K562 (cell line): ENCODE results near the gene SNX30. TPM values are rescaled to one million over a fixed set of nuclear protein-coding genes. Genes with fewer than 3 reads are reported as not detected.

Experiments
- CBFB ChIP-seq: sonication (generic); formaldehyde crosslinking; IDR thresholded peaks from 2 replicates; pipeline ENCODE4 v1.4.0; 2020; ENCODE audit warnings: mild to moderate bottlenecking, missing genetic modification reagents
- CBX1 ChIP-seq: sonication (generic); IDR thresholded peaks from 2 replicates; pipeline ENCODE4 v1.6.1; 2016; ENCODE audit warnings: antibody characterized with exemption, low read depth, mild to moderate bottlenecking
- CC2D1A ChIP-seq: fragments of 450-650 bp; IDR thresholded peaks from 2 replicates; pipeline ENCODE4 v1.6.1; 2017; ENCODE audit warnings: mild to moderate bottlenecking
- CHCHD3 ChIP-seq: fragments of 250-450 bp; sonication (Bioruptor Pico); IDR thresholded peaks from 2 replicates; pipeline ENCODE4 v2.1.2; 2022; ENCODE audit warnings: mild to moderate bottlenecking
- COPS2 ChIP-seq: fragments of 450-650 bp; conservative IDR thresholded peaks from 2 replicates; pipeline ENCODE4 v1.6.1; 2016; ENCODE audit warnings: mild to moderate bottlenecking, moderate library complexity
- CTBP1 ChIP-seq: fragments of 450-650 bp; IDR thresholded peaks from 2 replicates; pipeline ENCODE4 v1.6.1; 2016; ENCODE audit warnings: borderline replicate concordance
- EGR1 ChIP-seq: fragments of 450-650 bp; conservative IDR thresholded peaks from 2 replicates; pipeline ENCODE4 v1.6.1; 2017; ENCODE audit warnings: mild to moderate bottlenecking
- EP400 ChIP-seq: fragments of 450-650 bp; IDR thresholded peaks from 2 replicates; pipeline ENCODE4 v1.6.1; 2017; ENCODE audit warnings: antibody characterized with exemption, mild to moderate bottlenecking, moderate library complexity
- GTF2A2 ChIP-seq: IDR thresholded peaks from 2 replicates; pipeline ENCODE4 v1.6.1; 2016; ENCODE audit warnings: mild to moderate bottlenecking, missing genetic modification characterization, missing compliant biosample characterization
- HDGF ChIP-seq: fragments of 450-650 bp; IDR thresholded peaks from 2 replicates; pipeline ENCODE4 v1.6.1; 2016
- KDM4B ChIP-seq, 2 experiments: fragments of 450-650 bp in 1 of 2; sonication (generic) in 1 of 2; IDR thresholded peaks; 2 replicates each; pipeline ENCODE4 v1.6.1; 2016 to 2017; ENCODE audit warnings: borderline replicate concordance in 2 of 2, antibody characterized with exemption in 1 of 2, low read depth in 1 of 2, mild to moderate bottlenecking in 1 of 2
- POLR2AphosphoS5 ChIP-seq: IDR thresholded peaks from 2 replicates; pipeline ENCODE4 v1.6.1; 2011; ENCODE audit warnings: mild to moderate bottlenecking, low read depth, low read length, moderate library complexity; ENCODE audit not compliant: control insufficient read depth, insufficient read depth
- SUPT5H ChIP-seq: fragments of 450-650 bp; IDR thresholded peaks from 2 replicates; pipeline ENCODE4 v1.6.1; 2016
- XRCC3 ChIP-seq: fragments of 450-650 bp; IDR thresholded peaks from 2 replicates; pipeline ENCODE4 v1.6.1; 2017; ENCODE audit warnings: mild to moderate bottlenecking, moderate library complexity
- ZNF143 ChIP-seq: sonication (generic); formaldehyde crosslinking; IDR thresholded peaks from 2 replicates; pipeline ENCODE4 v1.9.0; 2022; ENCODE audit warnings: mild to moderate bottlenecking, missing genetic modification reagents
- ZNF263 ChIP-seq: sonication (generic); formaldehyde crosslinking; IDR thresholded peaks from 2 replicates; pipeline ENCODE4 v1.8.0; 2022; ENCODE audit warnings: mild to moderate bottlenecking, missing genetic modification reagents, borderline replicate concordance
- ZNF347 ChIP-seq: fragments of 450-650 bp; formaldehyde crosslinking; IDR thresholded peaks from 2 replicates; pipeline ENCODE4 v1.4.0; 2020; ENCODE audit warnings: low read depth, mild to moderate bottlenecking, moderate library complexity
- polyA plus RNA-seq, 8 experiments: library from polyadenylated mRNA; depleted of rRNA in 4 of 8; stranded (reverse) in 5 of 8; unstranded in 3 of 8; fragments of >200 nt; fragmentation: Nextera tagmentation in 2 of 8; fragmentation: Illumina TruSeq in 1 of 8; extraction: Ambion mirVana in 2 of 8; extraction: Trizol in 1 of 8; gene quantifications; 2 replicates each; pipeline versions ENCODE4 v1.2.1 to v1.2.3, GENCODE V29; 2011 to 2014; ENCODE audit warnings: inconsistent platforms in 1 of 8, missing spikeins in 1 of 8
- total RNA-seq, 7 experiments: library from RNA; depleted of rRNA in 6 of 7; stranded (reverse); fragments of >200 nt in 6 of 7; fragmentation: Illumina TruSeq in 2 of 7; extraction: Trizol in 2 of 7; gene quantifications; 2 replicates each; pipeline versions ENCODE4 v1.2.1 to v1.2.3, GENCODE V29; 2011 to 2021; ENCODE audit warnings: low replicate concordance in 1 of 7
- TF ChIP-seq, protein P1 (sequence below), 2 experiments: fragments of 450-650 bp; IDR thresholded peaks; 2 replicates each; pipeline ENCODE4 v1.6.1; 2016; ENCODE audit warnings: mild to moderate bottlenecking in 2 of 2, borderline replicate concordance in 1 of 2, low read depth in 1 of 2, moderate library complexity in 1 of 2
- TF ChIP-seq, protein P2 (sequence below): fragments of 450-650 bp; IDR thresholded peaks from 2 replicates; pipeline ENCODE4 v1.6.1; 2016; ENCODE audit warnings: low read depth, mild to moderate bottlenecking, moderate library complexity
- TF ChIP-seq, protein P3 (sequence below): conservative IDR thresholded peaks from 2 replicates; pipeline ENCODE4 v1.6.1; 2011; ENCODE audit warnings: low read depth, mild to moderate bottlenecking, low read length; ENCODE audit not compliant: control insufficient read depth

SNX30 gene
- total and polyA plus RNA-seq, 9 of the 15 experiments (the other 6 are each of a cell fraction or from before 2014, with no cell fraction given), result 0.76 to 5.9 (median 3.3) TPM

- TF ChIP-seq, protein P1, sequence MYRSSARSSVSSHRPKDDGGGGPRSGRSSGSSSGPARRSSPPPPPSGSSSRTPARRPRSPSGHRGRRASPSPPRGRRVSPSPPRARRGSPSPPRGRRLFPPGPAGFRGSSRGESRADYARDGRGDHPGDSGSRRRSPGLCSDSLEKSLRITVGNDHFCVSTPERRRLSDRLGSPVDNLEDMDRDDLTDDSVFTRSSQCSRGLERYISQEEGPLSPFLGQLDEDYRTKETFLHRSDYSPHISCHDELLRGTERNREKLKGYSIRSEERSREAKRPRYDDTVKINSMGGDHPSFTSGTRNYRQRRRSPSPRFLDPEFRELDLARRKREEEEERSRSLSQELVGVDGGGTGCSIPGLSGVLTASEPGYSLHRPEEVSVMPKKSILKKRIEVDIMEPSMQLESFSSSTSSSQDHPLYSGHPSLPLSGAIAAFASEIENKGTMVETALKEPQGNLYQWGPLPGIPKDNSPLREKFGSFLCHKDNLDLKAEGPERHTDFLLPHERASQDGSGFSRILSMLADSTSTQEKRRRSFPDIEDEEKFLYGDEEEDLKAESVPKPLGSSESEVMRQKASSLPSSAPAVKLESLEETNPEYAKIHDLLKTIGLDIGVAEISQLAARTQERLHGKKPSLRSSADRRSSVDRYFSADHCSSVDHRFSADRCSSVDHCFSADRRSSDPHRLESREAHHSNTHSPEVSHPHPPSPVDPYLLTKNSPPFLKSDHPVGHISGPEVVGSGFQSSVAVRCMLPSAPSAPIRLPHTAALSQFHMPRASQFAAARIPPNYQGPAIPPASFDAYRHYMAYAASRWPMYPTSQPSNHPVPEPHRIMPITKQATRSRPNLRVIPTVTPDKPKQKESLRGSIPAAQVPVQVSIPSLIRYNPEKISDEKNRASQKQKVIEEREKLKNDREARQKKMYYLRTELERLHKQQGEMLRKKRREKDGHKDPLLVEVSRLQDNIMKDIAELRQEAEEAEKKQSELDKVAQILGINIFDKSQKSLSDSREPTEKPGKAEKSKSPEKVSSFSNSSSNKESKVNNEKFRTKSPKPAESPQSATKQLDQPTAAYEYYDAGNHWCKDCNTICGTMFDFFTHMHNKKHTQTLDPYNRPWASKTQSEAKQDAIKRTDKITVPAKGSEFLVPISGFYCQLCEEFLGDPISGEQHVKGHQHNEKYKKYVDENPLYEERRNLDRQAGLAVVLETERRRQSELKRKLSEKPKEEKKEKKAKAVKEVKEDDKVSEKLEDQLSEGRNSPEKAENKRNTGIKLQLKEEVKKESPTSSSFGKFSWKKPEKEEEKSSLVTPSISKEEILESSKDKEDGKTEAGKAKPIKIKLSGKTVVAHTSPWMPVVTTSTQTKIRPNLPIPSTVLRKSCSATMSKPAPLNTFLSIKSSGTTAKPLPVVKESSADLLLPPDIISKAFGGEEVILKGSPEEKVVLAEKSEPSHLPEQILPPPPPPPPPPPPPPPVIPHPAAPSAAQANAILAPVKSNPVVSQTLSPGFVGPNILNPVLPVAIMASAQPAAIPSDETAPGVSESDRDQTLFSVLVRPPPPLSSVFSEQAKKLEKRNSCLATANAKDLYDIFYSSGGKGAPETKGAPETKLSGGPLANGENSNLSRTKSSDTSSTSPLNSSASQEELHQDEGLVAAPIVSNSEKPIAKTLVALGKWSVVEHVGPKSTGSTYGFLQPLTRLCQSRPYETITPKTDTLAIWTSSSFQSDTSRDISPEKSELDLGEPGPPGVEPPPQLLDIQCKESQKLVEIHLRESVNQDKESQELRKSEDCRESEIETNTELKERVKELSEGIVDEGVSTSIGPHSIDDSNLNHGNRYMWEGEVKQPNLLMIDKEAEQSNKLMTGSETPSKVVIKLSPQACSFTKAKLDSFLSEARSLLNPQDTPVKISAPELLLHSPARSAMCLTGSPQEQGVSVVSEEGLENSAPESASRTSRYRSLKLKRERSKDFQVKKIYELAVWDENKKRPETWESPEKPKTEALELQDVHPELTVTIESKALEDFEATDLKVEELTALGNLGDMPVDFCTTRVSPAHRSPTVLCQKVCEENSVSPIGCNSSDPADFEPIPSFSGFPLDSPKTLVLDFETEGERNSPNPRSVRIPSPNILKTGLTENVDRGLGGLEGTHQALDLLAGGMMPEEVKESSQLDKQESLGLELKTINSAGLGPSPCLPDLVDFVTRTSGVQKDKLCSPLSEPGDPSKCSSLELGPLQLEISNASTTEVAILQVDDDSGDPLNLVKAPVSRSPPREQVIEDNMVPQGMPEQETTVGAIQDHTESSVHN (IDR thresholded peaks at IDR 0.05; ENCODE audit: borderline replicate concordance in 1 of 2, low read depth in 1 of 2), result no peak
- TF ChIP-seq EGR1, result no peak
- TF ChIP-seq SUPT5H, result no peak
- TF ChIP-seq CBFB, result no peak
- no peak for TF ChIP-seq ZNF143 (CRISPR knock-in tag)
- peak; percentile 22; the same call in 1 of the 2 replicates for TF ChIP-seq CTBP1
- no peak for TF ChIP-seq ZNF263
- TF ChIP-seq XRCC3, result no peak
- TF ChIP-seq, protein P2, sequence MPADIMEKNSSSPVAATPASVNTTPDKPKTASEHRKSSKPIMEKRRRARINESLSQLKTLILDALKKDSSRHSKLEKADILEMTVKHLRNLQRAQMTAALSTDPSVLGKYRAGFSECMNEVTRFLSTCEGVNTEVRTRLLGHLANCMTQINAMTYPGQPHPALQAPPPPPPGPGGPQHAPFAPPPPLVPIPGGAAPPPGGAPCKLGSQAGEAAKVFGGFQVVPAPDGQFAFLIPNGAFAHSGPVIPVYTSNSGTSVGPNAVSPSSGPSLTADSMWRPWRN, result no peak
- TF ChIP-seq GTF2A2 (tag), result no peak
- no peak for TF ChIP-seq ZNF347 (CRISPR knock-in tag)
- TF ChIP-seq KDM4B (IDR thresholded peaks at IDR 0.05; ENCODE audit: borderline replicate concordance in 2 of 2, low read depth in 1 of 2), result no peak
- TF ChIP-seq, protein P3, sequence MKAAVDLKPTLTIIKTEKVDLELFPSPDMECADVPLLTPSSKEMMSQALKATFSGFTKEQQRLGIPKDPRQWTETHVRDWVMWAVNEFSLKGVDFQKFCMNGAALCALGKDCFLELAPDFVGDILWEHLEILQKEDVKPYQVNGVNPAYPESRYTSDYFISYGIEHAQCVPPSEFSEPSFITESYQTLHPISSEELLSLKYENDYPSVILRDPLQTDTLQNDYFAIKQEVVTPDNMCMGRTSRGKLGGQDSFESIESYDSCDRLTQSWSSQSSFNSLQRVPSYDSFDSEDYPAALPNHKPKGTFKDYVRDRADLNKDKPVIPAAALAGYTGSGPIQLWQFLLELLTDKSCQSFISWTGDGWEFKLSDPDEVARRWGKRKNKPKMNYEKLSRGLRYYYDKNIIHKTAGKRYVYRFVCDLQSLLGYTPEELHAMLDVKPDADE, result no peak; the same call in 1 of the 2 replicates
- no peak for TF ChIP-seq POLR2AphosphoS5
- no peak for TF ChIP-seq CHCHD3 (CRISPR knock-in tag)
- no peak for TF ChIP-seq COPS2
- TF ChIP-seq CBX1, result 0 out of 2 replicates have a peak, but pooled peaks have one; percentile 52
- TF ChIP-seq HDGF, result no peak
- TF ChIP-seq CC2D1A, result peak; percentile 80
- no peak for TF ChIP-seq EP400
Observed at GRCh38 chr9:112844771-112845542, 94.4 kb downstream of the SNX30 start (continued).
